GM18861 (cell line): ENCODE measurements around the gene DPY19L1.
A peak's percentile ranks its signal among the peaks of the same experiment; 100 is the strongest.
"Not testable (repeated sequence)": the region's sequence is repeated elsewhere in the genome, so short reads cannot be mapped to it uniquely, and the experiment has no call there.

Experiments used
- ATAC-seq: cut with Tn5 transposase; IDR thresholded peaks from one replicate; pipeline ENCODE4 v1.9.1; 2021; ENCODE audit not compliant: unreplicated experiment

The DPY19L1 gene

DNA sequence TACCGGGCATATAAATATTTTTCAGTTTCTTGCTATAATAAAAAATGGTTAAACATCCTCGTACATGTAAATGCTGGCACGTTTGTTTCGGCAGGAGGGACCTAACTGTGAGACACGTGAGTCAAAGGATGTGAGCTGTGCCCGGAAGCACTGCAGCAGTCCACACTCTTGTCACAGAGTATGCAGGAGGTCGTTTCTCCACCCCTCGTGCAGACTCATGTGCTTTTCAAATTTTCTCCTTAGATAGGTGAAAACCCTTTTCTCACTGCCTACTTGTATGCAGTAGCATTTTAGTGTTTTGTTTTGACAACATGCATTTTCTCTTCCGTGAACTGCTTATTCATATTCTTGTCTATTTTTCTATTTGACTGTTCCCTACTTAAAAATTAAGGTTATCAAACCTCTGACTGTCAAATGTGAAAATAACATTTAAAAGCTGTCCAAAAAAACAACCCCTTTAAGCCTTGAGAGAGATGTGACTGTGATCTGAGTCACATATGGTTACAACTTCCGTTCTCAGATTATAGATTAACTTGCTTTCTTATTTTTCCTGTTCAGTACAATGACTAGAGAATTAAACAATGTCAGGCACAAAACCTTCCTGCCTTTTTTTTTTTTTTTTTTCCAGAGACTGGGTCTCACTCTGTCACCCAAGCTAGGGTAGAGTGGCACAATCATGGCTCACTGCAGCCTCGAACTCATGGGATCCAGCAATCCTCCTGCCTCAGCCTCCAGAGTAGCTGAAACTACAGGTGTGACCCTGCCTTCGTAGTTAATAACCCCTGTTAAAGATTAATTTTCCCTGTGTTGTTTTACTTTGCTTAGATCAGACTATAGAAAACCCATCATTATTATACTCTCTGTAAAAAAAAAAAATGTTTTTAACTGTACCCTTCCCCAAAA lies 45.1 kb downstream of the DPY19L1 start:
- peak; percentile 76 for ATAC-seq

GRCh38 chr7:34988442-34989125 lies 48.7 kb downstream of the DPY19L1 start:
- ATAC-seq = not testable (repeated sequence)

DNA sequence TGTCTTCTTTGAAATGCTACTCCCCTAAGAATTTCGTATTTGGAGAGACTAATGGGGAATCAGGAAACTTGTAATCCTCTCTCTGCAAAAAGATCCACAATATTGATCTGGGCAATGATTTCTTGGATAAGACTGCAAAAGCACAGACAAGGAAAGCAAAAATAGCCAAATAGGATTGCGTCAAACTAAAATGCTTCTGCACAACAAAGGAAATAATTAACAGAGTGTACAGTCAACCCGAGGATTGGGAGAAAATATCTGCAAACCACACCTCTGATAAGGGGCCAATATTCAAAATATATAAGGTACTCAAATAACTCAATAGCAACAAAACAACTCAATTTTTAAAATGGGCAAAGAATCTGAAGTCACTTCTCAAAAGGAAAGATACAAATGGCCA lies 52.1 kb downstream of the DPY19L1 start:
- ATAC-seq = not testable (repeated sequence)

GRCh38 chr7:34984140-34984539 lies 53.1 kb downstream of the DPY19L1 start:
- not testable (repeated sequence) for ATAC-seq

- no peak for ATAC-seq
These were observed 54.8 kb downstream of the DPY19L1 start for GRCh38 chr7:34982371-34983019.

- ATAC-seq = not testable (repeated sequence)
These were observed 58.2 kb downstream of the DPY19L1 start for GRCh38 chr7:34979124-34979523.

DNA sequence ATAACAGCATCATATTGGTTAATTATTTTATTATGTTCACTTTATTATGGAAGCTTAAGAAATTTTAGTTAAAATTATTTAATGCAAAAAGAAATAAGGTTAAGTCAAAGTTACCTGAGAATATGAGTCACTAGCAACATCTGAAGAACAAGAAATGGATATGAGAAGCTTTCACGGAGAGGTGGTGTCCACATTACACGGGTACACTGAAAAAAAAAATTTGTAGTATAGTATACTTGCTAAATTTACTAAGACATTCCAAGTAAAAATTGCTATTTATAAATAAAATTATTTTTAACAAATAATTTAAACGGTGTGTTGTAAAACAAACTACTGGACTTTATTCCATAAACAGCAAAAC lies 63.9 kb downstream of the DPY19L1 start:
- no peak for ATAC-seq

GRCh38 chr7:34972739-34973399 lies 64.4 kb downstream of the DPY19L1 start:
- ATAC-seq = peak; percentile 72

DNA sequence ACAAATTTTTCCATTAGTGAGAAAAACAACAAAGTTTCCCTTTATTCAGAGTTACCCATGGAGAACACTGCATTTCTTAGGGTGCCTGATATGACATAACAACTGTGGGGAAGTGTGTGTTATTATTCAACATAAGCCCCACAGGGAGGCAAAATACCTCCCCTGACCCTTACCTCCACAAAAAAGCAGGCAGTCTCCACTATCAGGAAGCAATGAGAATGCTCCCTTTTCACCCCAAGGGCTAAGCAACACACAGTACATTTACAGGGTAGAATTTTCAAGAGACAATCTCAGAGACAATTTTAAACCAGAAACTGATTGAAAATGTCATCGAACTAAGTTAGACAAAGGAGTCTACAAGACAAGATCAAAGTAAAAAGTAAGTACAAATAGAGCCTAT lies 69.5 kb downstream of the DPY19L1 start:
- not testable (repeated sequence) for ATAC-seq

DNA sequence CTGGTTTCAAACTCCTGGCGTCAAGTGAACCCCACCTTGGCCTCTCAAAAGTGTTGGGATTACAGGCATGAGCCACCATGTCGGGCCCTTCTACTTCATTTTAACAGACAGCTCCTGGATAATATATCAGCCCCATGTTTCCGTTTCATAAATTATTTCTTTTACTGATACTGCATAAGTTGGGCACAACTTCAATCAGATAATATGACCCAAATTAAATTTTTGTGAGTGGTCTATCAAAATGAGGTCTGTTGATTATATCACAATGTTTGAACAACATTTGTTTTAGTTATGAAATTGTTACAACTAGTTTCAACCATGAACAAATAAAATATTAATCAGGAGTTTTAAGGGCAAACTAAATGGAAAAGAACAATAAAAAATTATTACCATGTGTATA lies 70.8 kb downstream of the DPY19L1 start:
- ATAC-seq = not testable (repeated sequence)

DNA sequence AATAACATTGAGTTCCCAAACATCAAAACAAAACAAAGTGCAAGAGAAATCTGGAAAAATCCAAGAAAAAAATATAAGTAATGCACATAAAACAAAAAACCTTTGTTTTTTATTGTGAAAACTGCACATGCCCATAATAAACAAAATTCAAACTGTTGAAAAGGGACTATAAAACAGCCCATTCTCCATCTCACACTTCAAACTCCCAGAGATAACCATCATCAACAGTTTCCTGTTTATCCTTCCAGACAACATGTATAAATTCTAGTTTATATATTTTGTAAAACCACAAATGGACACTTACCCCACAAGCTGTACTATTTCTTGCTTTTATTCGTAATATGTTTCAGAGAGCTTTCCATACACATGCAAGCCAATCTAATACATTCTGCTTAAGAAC lies 79.3 kb downstream of the DPY19L1 start:
- ATAC-seq = no peak

GRCh38 chr7:34952822-34953221 lies 84.5 kb downstream of the DPY19L1 start:
- no peak for ATAC-seq

- ATAC-seq = no peak
These were observed 87.9 kb downstream of the DPY19L1 start for GRCh38 chr7:34949361-34949760.

GRCh38 chr7:34947427-34947826 lies 89.9 kb downstream of the DPY19L1 start:
- ATAC-seq = not testable (repeated sequence)

DNA sequence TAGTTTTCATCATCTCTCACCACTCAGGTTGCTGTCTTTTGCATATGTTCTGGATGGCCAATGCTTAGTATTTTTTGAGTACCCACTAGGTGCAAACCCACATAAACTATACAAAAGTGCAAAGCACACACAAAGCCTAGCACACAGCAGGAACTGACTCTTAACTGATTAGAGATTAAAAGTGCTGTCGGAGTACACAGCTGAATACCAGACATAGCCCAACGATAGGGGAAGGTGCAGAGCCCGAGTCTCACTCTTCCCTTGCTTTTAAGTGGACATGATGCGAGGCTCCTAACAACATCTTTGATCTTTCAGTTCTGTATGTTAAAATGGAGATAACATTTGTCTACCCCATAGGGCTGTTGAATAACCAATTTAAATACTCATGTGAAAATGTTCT lies 90.8 kb downstream of the DPY19L1 start:
- ATAC-seq = no peak

DNA sequence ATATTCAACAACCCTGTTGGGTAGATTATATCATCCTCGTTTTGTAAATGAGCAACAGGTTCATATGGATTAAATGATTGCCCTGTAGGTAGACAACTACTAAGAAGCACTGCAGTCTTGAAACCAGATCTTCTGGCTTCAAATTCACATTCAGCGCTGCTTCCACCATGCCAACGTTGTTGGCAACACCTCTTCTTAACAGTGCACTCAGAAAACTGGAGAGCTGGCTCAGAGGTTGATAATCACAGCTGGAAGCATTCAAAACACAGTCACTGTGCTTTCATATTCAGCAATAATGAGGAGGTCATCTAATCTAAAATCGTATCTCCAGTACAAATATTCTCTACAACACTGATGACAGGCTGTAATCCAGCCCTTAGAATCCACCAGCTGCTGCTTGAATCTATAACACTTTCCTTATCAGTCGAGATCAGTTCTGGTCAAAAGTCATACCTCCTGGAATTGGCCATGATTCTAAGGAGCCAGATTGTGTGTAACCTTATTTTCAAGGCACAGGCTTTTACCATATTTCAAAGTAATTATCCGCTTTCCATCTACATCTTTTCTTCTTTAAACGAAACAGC lies 91.3 kb downstream of the DPY19L1 start:
- ATAC-seq = not testable (repeated sequence)

DNA sequence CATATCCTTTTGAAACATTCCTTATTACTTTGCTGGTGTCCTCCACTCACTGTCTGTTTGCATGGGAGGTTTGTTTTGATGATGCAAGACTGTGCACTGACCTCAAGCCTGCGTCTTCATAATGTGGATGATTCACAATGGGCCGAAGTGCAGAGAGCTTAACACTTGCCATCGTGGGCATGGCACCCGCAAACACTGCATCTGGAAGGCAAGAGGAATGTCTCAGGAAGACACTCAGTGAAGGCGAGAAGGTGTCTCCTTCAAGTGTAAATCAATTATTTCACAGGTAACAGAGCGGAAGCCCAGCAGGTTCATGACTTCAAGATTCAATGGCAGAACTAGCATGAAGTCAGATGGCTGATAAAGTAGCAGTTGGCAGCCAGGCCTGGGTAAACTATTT lies 98.1 kb downstream of the DPY19L1 start:
- ATAC-seq = no peak

- not testable (repeated sequence) for ATAC-seq
These were observed 101.5 kb downstream of the DPY19L1 start for GRCh38 chr7:34935735-34936165.

DNA sequence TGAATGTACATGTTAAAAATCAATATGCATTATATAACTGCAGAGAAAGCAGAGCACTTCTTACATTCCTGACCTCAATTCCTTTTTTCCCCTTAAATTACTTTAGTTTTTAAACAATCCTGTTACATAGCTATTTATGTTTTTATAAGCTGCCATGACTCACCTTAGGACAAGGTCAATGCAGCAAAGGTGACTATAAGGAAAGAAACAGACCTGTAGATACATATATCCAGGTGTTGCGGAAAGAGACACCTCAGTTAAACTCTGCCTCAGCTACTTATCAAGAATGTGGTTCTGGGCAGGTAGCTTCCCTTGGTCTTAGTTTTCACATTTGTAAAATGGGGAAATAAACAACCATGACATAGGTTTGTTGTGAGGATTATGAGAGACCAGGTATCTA lies 105.5 kb downstream of the DPY19L1 start:
- no peak for ATAC-seq

GRCh38 chr7:34929783-34930182 lies 107.5 kb downstream of the DPY19L1 start:
- ATAC-seq = not testable (repeated sequence)

GRCh38 chr7:34928560-34928959 lies 108.7 kb downstream of the DPY19L1 start:
- no peak for ATAC-seq
